Esophagus muscularis mucosa (tissue), 2 donors: ENCODE measurements around the gene SLC8A1.

Experiments
- EP300 ChIP-seq: sonication (generic); formaldehyde crosslinking; IDR thresholded peaks from one replicate; pipeline ENCODE4 v1.6.1; 2017; ENCODE audit warnings: antibody characterized with exemption
- POLR2A ChIP-seq: fragments of 450-650 bp; IDR thresholded peaks from one replicate; pipeline ENCODE4 v1.6.1; 2017; ENCODE audit warnings: antibody characterized with exemption, moderate library complexity, mild to moderate bottlenecking, low read depth

- TF ChIP-seq POLR2A (no peak), EP300 (no peak)
Measured at GRCh38 chr2:40094451-40094850, 357.4 kb downstream of the SLC8A1 start.
